GM19372 (cell line): ENCODE results near the gene LMF2.
A peak's percentile ranks its signal among the peaks of the same experiment; 100 is the strongest.

Experiments used
- ATAC-seq: cut with Tn5 transposase; IDR thresholded peaks from one replicate; pipeline ENCODE4 v1.9.1; 2021; ENCODE audit warnings: mild to moderate bottlenecking, low read depth, moderate library complexity; ENCODE audit not compliant: unreplicated experiment

The LMF2 gene

DNA sequence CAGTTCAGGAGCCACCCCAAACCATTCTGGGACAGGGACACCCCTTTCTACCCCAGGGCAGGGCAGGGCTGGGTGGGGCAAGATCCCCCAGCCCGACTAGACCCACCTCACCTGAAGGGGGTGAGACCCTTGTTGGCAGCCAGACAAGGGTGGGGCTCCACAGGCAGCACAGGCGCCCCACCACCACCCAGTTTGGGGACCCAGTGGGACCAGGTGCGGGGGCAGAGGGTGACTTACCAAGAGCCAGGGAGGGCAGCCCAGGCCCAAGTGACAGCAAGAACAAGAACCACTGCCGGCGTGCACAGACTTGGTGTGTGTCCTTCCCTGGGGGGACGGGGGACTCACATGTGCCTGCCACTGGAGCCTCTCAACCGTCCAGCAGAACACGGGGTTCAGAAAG is 23.9 kb downstream of the LMF2 start:
- ATAC-seq = no peak

DNA sequence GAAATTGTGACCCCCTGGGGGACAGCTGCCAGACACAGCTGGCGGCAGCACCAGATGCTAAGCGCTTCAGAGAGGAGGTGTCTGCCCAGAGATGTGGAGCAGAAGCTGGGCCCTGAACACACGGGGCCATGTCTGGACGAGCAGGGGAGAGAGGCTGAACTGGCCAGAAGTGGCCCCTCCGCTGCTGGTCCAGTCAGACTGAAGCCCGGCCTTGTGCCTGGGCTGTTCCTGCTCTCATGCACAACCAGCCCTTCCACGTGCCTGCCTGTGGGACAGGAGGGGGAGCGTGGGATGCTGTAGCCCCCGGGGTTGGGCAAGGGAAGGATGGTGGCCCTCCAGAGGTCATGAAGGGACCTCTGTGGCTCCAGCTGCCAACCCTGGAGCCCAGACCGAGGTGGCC is 24.4 kb downstream of the LMF2 start:
- no peak for ATAC-seq

DNA sequence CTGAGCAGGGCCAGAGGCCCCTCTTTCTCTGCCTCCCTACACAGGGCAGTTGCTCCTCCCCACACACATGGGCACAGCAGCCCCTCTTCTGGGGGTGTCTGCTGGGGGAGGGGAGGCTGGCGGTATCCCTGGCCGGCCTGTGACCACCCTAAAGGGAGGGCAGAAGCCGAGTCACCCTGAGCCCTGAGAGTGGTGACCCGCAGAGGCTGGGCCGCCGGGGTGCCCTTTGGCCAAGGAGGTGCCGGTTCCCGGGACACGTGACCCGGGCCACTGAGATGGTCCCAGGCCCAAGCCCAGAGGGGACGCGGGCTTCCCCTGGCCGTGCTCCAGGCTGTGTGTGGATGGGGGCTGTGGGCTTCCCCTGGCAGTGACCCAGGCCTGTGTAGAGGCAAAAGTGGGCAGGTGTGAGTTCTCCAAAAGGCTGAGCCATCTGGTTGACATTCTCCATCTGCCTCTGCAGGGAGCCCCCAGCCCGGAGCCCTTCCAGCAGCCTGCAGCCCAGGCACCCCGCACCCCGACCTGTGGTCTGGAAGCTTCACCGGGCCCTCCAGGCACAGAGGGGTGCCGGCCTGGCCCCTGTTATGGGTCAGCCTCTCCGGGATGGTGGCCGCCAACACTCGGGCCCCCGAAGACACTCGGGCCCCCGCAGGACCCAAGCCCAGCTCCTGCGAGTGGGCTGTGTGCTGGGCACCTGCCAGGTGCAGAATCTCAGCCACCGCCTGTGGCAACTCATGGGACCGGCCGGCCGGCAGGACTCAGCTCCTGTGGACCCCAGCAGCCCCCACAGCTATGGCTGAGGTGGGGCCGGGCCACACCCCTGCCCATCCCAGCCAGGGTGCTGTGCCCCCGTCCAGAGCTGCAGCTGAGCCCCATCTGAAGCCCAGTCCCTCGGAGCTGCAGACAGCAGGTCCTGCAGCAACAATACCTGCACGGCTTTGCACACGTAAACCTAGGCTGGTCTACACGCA is 25.1 kb downstream of the LMF2 start:
- ATAC-seq = no peak

DNA sequence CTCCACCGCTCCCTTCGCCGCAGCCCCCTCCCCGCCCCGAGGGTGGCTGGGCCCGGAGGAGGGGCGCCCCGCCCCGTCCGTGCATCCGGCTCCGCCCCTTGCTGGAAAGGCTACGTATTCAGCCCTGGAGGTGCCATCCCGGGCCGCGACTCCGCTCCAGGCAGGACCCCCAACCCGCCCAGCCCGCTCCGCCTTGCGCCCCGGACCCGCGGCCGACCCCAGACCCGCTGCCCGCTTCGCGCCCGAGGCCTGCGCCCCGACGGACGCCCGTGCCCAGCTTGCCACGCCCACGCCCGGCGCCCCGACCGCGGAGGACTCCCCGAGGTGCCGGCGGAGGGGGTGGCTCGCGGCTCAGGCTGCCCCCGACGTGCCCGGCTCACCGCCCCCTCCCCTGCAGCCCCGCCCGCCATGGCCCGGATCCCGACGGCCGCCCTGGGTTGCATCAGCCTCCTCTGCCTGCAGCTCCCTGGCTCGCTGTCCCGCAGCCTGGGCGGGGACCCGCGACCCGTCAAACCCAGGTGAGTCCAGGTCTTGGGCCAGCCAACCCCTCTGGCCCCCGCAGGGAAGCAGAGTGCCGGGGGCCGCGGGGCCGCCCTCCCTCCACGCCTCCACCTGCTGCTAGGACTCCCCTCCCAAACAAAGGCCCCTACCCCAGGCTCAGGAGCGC is 25.9 kb downstream of the LMF2 start, which contains the start of gene ADM2:
Gene ADM2, plus strand, starts transcription at position 104 of the 667 bp plus-strand sequence. Its CDS starts 305 bp downstream, at position 409.
- no peak for ATAC-seq

- ATAC-seq = no peak
These were observed 26.5 kb downstream of the LMF2 start for GRCh38 chr22:50481045-50481439.

DNA sequence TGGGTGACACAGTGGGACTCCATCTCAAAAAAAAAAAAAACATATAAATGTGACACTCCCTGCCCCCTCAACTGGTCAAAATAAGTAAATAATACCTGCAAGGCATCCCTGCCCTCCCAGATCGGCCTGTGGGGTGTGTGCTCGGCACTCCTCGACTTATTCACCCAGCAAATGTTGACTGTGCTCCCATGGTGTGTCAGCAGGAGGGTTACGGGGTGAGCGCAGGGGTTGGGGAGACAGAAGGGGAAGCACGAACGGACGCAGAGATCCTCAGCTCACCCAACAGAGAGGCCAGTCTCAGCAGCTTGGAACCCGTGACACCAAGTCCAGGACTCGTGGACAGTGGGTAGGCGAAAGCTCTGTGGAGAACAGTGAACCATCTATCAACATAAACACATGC is 27.8 kb downstream of the LMF2 start:
- no peak for ATAC-seq

DNA sequence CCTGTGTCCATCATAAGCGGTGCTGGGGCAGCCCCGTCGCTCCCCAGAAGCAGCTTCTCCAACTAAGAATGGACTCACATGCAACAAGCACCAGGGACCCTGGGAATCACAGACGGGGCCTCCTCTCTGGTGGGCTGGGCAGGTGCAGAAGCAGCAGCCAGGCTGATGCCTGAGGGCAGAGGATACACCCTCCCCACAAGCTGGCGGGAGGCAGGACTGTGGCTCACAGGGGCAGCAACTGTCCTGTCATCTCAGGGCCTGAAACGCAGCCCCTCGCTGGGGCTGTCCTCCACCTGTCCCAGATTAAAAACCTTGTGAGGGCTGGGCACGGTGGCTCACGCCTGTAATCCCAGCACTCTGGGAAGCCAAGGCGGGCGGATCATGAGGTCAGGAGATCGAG is 29.6 kb downstream of the LMF2 start:
- no peak for ATAC-seq

DNA sequence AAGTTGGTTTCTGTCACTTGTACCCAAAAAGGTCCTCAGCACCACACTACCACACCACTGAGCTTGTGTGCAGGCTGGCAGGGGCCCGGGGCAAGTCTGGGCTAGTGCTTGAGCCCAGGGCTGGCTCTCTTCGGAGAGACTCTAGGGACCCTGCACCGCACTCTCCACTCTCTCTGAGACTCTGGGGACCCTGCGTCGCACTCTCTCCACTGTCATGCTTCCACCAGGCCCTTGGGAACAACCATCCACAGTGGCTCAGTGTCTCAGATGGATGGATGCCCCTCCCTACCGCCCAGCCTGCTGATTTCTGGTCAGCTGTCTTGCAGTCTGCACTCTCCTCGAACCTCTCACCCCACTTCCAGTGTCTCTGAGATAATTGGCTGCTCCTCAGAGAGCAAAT is 30.6 kb downstream of the LMF2 start:
- no peak for ATAC-seq

DNA sequence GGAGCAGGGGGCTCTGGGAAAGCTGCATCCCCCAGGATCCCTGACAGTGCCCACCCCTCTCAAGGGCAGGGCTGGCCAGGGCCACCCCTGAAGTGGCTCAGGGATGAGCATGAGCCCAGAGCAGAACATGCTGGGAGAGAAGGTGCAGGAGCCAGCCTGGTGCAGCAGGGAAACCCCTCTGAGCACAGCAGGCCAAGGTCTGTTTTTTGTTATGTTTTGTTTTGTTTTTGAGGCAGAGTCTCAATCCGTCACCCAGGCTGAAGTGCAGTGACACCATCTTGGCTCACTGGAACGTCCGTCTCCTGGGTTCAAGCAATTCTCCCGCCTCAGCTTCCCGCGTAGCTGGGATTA is 31.9 kb downstream of the LMF2 start:
- ATAC-seq = no peak

DNA sequence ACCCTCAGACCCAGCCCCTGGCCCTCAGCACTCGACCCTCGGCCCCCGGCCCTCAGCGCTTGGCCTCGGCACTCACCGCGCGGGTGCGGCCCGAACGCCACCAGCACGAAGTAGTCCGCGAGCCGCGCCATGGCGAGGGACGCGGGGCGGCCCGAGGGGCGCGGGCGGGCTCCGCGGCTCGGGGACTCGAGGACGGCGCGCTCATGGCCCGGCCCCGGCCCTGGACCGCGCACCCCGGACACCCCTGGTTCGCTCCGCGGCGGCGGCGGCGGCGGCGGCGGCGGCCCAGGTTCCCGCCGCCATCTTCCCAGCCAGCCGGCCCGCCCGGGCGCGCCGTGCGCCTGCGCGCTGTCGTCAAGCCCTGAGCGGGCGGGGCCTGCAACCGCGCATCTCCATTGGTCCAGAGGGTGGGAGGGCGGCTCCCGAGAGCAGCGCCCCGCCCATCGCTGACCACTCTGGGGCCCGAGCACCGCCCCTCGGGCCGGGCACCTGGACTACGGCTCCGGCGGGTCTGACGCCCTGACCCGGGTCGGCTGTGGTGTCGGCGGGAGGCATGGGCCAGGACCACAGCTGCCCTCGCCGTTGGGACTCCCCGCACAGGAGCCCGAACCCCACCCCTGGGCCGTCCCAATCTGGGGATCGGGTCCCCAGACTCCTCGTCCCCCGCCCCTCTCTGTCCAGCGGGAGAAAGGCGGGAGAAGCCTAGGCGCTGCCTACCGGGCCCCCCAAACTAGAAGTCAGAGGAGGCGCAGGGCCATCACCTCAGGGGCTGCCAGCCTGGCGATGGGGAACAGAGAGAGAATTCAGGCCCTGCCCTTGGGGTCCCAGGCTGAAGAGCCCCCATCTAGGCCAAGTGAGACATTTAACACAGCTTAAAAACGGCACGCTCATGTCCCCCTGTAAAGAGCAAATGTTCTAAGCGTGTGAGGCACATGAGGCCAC is 32.5 kb downstream of the LMF2 start, which contains the start of gene SBF1:
Gene SBF1, minus strand, starts transcription at position 326 of the 942 bp plus-strand sequence. Its CDS starts 195 bp downstream, at position 131.
- peak; percentile 87 for ATAC-seq

DNA sequence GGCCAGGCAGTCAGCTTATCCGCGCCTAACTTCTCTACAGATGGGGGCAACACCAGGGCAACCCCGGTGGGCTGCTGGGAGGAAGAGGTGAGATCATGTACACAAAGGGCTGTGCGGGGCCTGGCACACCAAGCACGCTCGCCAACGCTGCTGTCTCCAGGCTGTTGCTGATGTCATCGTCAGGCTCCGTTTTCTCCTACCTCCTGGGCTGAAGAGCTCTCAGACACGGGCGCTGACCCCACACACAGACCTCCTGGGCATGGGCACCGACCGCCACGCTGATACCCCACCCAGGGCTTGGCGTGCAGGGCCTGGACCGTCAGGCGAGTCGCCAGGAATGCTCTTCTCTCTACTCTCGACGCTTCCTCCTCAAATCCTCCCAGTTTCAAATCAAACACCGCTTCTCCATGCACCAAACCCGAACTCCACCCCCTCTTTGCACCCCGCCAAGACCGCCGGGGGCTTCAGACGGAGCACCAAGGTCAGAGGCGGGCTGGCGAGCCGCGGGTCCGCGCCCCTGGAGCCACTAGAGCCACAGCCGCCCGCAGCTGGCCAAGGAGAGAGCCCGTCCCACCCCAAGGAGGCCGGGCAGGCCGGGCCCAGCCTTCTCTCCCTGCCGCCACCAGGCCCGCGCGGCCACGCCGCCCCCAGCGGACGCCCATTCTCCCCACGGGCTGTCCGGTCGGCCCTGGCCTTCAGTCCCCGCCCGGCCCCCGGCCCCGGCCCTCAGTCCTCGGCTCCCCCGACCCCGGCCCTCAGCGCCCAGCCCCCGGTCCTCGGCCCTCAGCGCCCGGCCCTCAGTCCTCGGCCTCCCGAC is 33.4 kb downstream of the LMF2 start:
- no peak for ATAC-seq

DNA sequence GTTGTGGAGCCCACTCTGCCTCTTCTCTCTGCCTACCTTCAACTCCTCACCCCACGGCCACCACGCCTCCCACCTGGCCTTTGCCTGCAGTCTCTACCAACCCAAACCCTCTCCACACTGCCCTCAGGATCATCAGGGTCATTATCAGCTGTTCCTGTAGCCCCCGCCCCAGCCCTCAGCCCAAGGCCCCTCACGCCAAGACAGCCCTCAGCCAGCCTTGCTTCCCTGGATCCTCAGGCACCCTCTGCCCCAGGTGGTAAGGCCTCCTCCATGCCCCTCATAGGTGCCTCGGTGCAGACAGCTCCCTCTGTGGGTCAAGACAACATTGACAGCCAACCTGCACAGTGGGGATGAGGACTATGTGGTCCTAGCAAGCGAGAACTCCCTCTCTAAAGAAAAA is 34.4 kb downstream of the LMF2 start:
- ATAC-seq = no peak

DNA sequence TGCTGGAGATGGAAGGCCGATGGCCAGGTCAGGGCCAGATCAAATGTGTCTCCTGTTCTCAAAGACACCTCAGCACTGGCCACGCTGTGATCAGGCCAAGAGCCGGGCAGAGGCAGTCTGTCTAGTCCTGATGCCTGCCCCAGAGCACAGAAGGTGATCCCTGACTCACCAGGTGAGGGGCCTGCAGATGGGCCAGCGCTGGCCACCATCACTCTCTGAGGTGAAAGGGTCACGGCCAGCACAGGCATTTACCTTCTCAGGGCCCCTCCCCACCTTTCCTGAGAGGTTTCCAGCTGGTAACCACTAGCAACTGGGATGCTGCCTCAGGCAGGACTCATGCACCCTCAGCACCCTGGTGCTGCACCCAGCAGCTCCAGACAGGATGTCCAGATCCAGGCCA is 35.5 kb downstream of the LMF2 start:
- no peak for ATAC-seq

GRCh38 chr22:50471197-50471847 is 36.2 kb downstream of the LMF2 start:
- no peak for ATAC-seq

- no peak for ATAC-seq
These were observed 37.0 kb downstream of the LMF2 start for GRCh38 chr22:50470491-50470890.

DNA sequence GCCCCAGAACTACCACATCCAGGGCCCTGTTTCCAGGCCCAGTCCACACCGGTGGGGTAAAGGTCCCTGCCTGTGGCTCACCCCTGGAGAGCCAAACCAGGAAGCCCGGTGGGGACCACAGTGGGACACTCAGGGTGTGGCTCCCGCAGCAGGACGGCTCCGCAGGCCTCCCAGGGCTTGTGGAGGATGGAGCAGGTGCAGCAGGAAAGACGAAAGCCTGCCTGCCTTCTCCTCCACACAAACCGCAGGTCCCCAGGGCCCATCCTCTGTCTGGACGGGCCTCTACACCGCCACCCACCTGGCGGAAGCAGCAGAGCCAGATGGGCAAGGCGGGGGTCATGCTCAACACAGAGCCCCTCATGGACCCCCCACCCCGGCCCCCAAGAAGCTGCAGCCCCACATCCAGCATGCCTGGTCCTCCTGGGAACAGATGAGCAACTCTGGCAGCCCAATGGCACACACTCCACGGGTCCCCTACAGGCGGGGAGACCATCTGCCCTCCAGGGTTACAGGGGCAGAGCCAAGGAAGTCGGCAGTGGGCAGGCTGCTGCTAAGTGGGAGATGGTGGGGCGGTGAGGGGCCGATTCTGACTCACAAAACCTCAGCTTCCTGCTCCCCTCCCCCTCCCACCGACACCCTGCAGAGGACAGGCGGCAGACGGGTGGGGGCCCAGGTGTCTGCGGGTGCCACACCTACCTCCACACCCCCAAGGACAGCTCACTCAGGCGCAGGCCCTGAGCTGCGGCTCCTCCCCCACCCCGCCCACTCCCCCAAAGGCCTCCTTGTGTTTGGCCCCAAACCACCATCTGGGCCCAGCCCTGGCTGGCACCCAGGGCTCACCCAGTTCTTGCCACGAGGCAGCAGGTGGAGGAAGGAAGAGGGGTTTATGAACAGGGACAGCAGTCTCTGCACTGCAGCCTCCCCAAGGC is 37.9 kb downstream of the LMF2 start:
- ATAC-seq = peak; percentile 72

DNA sequence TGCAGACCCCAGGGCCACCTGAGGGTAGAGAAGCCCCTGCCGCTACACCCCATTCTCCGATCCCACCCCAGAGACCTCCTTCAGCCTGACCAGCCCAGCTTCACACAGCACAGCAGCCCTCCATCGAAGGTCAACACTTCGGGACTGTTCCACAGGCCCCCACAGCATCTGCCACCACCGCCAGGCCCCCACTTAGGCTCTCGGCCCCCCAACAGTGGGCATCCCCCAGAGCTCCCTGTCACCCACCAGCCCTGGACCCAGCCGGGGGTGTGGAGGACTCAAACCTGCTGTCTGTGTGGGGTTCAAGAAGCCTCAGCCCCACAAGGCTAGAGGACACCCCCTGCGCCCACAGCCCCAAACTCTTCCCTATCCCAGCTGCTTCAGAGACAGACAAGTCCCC is 38.9 kb downstream of the LMF2 start:
- ATAC-seq = no peak

DNA sequence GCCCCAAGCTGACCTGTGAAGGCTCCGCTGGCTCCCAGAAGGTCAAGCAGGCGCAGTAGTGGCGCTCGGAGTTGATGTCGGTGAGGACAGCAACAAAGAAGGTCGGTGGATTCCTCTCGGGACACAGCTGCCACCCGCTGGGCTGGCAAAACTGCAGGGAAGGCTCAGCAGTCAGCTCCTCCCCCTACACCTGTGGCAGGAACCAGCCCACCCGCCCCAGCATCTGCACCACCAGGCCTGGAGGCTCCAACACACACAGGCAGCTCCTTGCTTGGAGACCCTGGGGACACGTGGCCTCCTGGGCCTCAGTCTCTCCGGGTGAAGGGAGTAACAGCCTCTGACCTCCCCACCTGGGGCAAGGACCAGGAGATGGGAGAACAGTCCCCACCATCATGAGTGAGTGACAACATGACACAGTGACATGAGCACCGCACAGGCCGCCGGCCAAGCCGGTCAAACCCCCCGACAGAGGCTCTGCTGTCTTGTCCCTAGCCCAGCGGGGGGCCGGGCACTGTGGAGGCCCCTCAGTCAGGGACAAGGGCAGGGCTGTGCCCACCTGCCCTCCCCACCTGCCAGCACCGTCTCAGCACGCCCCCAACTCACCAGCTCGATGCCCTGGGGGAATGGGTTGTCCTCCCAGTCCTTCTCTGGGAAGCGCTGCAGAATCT is 39.6 kb downstream of the LMF2 start:
- no peak for ATAC-seq
